GM12872 (cell line): ENCODE data around the gene AMMECR1.

Source experiments
- TF ChIP-seq, protein P1 (sequence below): IDR thresholded peaks from 3 replicates; pipeline ENCODE4 v1.5.1; 2011; ENCODE audit warnings: low read depth, mild to moderate bottlenecking, low read length, moderate library complexity; ENCODE audit not compliant: insufficient read depth

AMMECR1 gene

DNA sequence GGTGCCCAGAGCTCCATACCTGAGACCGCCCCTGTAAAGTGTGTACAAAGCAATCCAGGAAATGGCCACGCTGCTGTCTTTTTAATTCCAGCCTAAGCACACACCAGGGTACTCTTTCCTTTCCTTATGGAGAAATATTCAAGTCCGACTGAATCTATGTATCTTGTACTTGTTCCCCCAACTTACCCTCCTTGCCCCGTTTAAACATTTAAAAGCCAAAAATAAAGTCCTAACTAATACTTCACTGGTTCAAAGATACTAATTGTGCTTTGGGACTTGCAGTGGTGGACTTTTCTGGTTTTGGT lies 731 bp upstream of the AMMECR1 start:
- TF ChIP-seq, protein P1, sequence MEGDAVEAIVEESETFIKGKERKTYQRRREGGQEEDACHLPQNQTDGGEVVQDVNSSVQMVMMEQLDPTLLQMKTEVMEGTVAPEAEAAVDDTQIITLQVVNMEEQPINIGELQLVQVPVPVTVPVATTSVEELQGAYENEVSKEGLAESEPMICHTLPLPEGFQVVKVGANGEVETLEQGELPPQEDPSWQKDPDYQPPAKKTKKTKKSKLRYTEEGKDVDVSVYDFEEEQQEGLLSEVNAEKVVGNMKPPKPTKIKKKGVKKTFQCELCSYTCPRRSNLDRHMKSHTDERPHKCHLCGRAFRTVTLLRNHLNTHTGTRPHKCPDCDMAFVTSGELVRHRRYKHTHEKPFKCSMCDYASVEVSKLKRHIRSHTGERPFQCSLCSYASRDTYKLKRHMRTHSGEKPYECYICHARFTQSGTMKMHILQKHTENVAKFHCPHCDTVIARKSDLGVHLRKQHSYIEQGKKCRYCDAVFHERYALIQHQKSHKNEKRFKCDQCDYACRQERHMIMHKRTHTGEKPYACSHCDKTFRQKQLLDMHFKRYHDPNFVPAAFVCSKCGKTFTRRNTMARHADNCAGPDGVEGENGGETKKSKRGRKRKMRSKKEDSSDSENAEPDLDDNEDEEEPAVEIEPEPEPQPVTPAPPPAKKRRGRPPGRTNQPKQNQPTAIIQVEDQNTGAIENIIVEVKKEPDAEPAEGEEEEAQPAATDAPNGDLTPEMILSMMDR: no peak

DNA sequence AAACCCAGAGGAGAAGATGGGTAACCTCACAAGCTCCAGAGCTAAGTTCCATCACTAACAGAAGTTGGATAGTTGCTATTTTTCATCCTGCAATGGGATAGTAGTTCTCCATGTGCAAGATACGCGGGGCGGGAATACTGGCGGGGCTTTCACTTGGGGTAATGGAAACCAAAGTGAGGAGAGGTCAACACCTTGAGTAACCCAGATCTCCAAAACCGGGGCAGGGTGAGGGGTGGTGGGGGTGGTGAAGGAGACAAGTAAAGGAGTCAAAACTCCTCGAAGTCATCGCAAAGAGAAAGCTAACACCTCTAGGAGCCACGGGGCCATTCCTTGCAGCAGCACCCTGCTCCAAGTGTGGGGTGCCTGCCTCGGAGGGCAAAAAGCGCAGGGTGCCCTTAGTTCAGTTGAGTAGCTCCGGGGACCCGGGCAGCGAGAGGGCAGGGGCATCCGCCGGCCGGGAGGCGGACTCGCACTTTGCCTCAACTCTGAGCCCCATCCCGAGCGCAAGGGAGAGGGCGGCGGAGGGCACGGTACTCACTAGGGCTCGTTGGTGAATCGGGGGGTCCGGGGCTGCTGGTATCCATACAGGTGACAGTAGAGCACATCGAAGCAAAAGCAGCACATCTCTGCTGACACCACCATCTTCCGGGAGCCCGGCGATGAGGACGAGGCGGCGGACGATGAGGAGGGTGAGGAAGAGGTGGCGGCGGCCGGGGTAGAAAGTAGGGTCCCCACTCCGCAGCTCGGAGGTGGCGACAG lies 645 bp downstream of the AMMECR1 start:
- TF ChIP-seq, protein P1: no peak

DNA sequence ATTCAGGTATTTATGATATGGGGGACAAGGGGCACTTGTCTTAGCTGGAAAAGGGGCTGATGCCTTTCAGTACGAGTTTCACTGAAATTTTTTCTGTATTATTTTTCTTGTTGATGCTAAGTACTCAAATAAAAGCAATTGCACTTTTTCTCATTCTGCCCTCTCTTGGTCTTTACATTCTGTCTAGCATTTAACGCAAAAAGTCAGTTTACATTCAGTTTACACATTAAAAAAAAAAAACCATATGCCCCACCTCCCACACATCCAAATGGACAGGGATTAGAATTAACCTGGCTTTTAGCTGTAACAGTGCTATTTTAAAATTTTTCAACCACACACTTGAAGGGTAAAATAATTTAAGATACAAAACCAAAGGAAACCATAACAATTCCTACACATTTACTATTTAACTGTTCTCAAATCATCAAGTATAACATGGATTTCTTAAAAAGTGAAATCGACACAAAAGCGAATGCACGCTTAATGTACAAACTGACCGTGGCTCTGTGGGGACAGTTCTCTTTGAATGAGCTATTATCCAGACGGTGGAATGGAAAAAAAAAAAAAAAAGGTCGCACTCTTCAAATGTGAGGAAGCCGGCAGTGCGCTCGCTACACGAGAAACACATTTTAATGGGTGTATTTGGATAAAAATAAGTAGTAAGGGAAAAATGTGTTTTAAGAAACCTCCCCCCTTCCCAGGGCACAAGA lies 1.4 kb downstream of the AMMECR1 start:
- TF ChIP-seq, protein P1: no peak

DNA sequence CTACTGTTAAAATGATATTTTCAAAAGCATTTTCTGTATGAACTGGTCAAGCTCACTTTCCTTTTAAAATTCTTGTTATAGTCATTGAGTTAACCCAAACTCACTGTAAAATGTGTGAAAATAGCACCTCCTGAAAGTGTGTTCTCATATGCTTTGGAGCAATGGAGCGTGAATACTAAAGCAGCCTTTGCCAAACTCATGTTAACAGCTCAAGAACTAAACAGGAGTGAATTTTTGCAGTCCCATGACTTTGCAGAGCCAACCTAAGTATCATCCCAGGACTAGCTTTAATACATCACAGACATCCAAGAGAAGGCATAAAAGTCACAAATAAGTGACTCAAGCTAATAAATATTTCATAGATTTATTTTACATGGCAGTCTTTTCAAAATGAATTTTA lies 2.3 kb downstream of the AMMECR1 start:
- TF ChIP-seq, protein P1: no peak

DNA sequence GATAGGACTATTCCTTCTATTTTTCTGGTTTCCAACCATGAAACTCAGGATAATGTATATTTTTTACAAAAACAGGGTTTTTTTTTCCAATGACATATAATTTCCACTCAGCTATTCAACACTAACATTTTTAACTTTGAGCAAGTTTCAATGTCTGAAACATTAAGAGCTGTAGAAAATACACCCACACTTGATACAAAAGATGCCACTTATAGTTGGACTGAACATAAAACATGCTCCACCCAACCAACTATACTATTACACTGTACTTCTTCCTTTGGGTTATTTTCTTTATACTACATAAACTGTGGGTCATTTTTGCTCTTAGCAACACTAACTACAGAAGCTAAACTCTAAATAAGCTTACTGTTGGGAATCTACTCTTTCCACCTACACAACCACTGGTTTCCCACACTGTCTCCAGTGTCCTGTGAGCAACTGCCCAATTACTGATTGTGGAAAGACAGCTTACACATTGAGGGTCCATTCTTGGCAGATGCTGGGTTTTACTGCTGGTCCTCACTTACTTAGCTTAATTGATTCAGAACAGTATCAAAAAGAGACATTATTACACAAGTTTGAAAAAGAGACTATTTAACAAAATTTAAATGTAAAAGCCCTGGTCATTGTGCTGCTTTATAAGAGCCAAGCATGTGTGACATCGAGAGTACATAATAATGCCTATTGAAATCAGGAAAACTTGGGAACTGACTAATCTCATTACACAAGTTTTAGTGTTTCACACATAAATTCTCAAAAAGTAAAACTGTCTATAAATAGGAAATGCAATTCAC lies 6.3 kb downstream of the AMMECR1 start:
- TF ChIP-seq, protein P1: no peak

DNA sequence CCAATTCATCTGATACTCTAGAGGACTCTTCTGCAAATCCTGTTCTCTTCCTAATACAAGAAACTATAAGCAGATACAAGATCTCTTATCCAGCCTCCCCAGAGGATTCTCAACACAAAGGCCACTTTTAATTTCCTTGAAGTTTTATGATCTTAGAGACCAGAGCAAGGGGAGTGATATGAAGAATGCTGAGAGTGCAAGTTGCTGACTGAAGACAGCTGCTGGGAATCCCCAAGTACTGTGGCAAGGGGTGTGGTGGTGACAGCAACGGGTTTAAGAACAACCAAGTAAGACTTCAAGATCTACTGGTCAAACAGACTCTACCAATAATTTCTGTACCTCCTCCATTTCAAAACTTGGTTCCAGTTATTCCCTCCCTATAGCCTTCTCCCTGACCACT lies 7.0 kb downstream of the AMMECR1 start:
- TF ChIP-seq, protein P1: no peak
